ENCODE data around the gene CACNA1G.

CACNA1G gene

GRCh38 chr17:50548831-50549230 is 11.7 kb upstream of the CACNA1G start:
- no peak for DNase-seq

- no peak for DNase-seq
These were observed 11.1 kb upstream of the CACNA1G start for GRCh38 chr17:50549256-50549941.

GRCh38 chr17:50549969-50550368 is 10.5 kb upstream of the CACNA1G start:
- no peak for DNase-seq

- DNase-seq = peak; percentile 78
These were observed 9.7 kb upstream of the CACNA1G start for GRCh38 chr17:50550661-50551432.

GRCh38 chr17:50551433-50551815 is 9.1 kb upstream of the CACNA1G start:
- DNase-seq = no peak

- DNase-seq = no peak
These were observed 8.6 kb upstream of the CACNA1G start for GRCh38 chr17:50551884-50552283.

- DNase-seq = no peak
These were observed 6.3 kb upstream of the CACNA1G start for GRCh38 chr17:50554201-50554600.

- no peak for DNase-seq
These were observed 3.7 kb upstream of the CACNA1G start for GRCh38 chr17:50556803-50557202.

- no peak for DNase-seq
These were observed 2.9 kb upstream of the CACNA1G start for GRCh38 chr17:50557630-50558029.

GRCh38 chr17:50558091-50558490 is 2.4 kb upstream of the CACNA1G start:
- DNase-seq = no peak

- no peak for DNase-seq
These were observed 2.0 kb upstream of the CACNA1G start for GRCh38 chr17:50558581-50558940.

GRCh38 chr17:50558941-50559614 is 1.4 kb upstream of the CACNA1G start:
- DNase-seq = no peak

GRCh38 chr17:50559674-50560184 is 786 bp upstream of the CACNA1G start:
- DNase-seq = peak; percentile 30

GRCh38 chr17:50560931-50561745 is 623 bp downstream of the CACNA1G start:
- DNase-seq = no peak

- DNase-seq = no peak
These were observed 1.2 kb downstream of the CACNA1G start for GRCh38 chr17:50561746-50562141.

- DNase-seq = peak; percentile 9
These were observed 2.0 kb downstream of the CACNA1G start for GRCh38 chr17:50562242-50563091.

- DNase-seq = no peak
These were observed 2.6 kb downstream of the CACNA1G start for GRCh38 chr17:50563092-50563511.

GRCh38 chr17:50564916-50565315 is 4.4 kb downstream of the CACNA1G start:
- peak; percentile 84 for DNase-seq

GRCh38 chr17:50565402-50566350 is 5.2 kb downstream of the CACNA1G start:
- DNase-seq = no peak

- DNase-seq = no peak
These were observed 6.4 kb downstream of the CACNA1G start for GRCh38 chr17:50566886-50567285.

All from fibroblast of skin of abdomen (primary cell).